Body of pancreas (tissue), 4 donors: Measurements from ENCODE around the gene RAB17. TPM values are rescaled to one million over a fixed set of nuclear protein-coding genes. Genes with fewer than 3 reads are reported as not detected.

Source experiments
- ATAC-seq: fragments of 150-250 bp; one replicate; pipeline ENCODE4 v1.9.1; 2016
- DNase-seq, 4 donors: peaks; one replicate each; pipeline ENCODE4 v3.0.0-alpha.2; 2019
- H3K27ac ChIP-seq, 4 donors: fragments of 200-600 bp; sonication (generic); 1 replicate in 3 of 4; 2 replicates in 1 of 4; pipeline versions ENCODE4 v1.5.1 to v1.6.1; 2016 to 2019; ENCODE audit warnings: mild to moderate bottlenecking in 1 of 4, mixed read lengths in 1 of 4, moderate library complexity in 1 of 4
- H3K27me3 ChIP-seq, 2 donors: fragments of 200-600 bp; sonication (generic); one replicate each; pipeline ENCODE4 v1.6.0; 2016; ENCODE audit warnings: mild to moderate bottlenecking in 1 of 2
- H3K36me3 ChIP-seq, 2 donors: fragments of 200-600 bp; sonication (generic); replicated peaks in 1 of 2; 2 replicates each; pipeline ENCODE4 v1.5.1; 2016; ENCODE audit warnings: low read depth in 2 of 2; ENCODE audit not compliant: insufficient read depth in 1 of 2
- H3K4me1 ChIP-seq: fragments of 200-600 bp; sonication (generic); one replicate; pipeline ENCODE4 v1.6.0; 2016
- H3K4me3 ChIP-seq, 2 donors: fragments of 200-600 bp; sonication (generic); 1 replicate in 1 of 2; 2 replicates in 1 of 2; pipeline ENCODE4 v1.5.1; 2016 to 2019
- H3K9me3 ChIP-seq, 3 donors: fragments of 200-600 bp; sonication (generic); 1 replicate in 2 of 3; 2 replicates in 1 of 3; pipeline ENCODE4 v1.5.1; 2016
- CTCF ChIP-seq, 7 experiments: fragments of 450-650 bp in 4 of 7; fragments of 200-600 bp in 3 of 7; sonication (generic) in 3 of 7; IDR thresholded peaks; one replicate each; pipeline ENCODE4 v1.5.1; 2016 to 2019; ENCODE audit warnings: antibody characterized with exemption in 7 of 7
- POLR2A ChIP-seq, 3 donors: fragments of 450-650 bp; IDR thresholded peaks; one replicate each; pipeline ENCODE4 v1.6.1; 2016; ENCODE audit warnings: antibody characterized with exemption in 3 of 3, mild to moderate bottlenecking in 2 of 3
- WGBS, 2 donors: methylation state at CpG; one replicate each; pipeline ENCODE4 v1.1.5; 2017; 5-methylcytosine and 5-hydroxymethylcytosine counted together
- intact Hi-C: fragments of 100-400 bp; cut with DNase I; formaldehyde crosslinking; loops from one replicate; pipeline ENCODE4 v1.15.1; 2023
- total RNA-seq, 2 donors: library from RNA; depleted of rRNA; stranded (reverse); fragments of >200 nt; gene quantifications; one replicate each; pipeline ENCODE4 v1.1.0, GENCODE V29; 2016

RAB17 gene
- total RNA-seq, 2 donors from 2014 or later: 35.3 to 38.9 TPM

GRCh38 chr2:237549216-237549615, 41.3 kb downstream of the RAB17 start:
- intact Hi-C loops: no loop called here
- DNase-seq (no peak), ATAC-seq (no peak)
- H3K36me3 ChIP-seq: no peaks in the 10 kb centered on the region
- TF ChIP-seq POLR2A (IDR thresholded peaks at IDR 0.05): no peak
- no peak for TF ChIP-seq CTCF (IDR thresholded peaks at IDR 0.05)
- no peak overlapping the region for H3K4me3 ChIP-seq
- H3K4me1 ChIP-seq: no peaks in the 10 kb centered on the region
- no peak overlapping the region for H3K27ac ChIP-seq
- 86% methylated on average over 6 to 8 of the region's 8 CpGs for WGBS, 2 donors
- no peaks in the 10 kb centered on the region for H3K27me3 ChIP-seq
- H3K9me3 ChIP-seq: no peaks in the 10 kb centered on the region

GRCh38 chr2:237547841-237548416, 42.6 kb downstream of the RAB17 start:
- Histone ChIP-seq H3K4me1 (no peaks in the 10 kb centered on the region), H3K27me3 (no peaks in the 10 kb centered on the region), H3K4me3 (no peak overlapping the region), H3K27ac (no peak overlapping the region), H3K9me3 (no peaks in the 10 kb centered on the region), H3K36me3 (no peaks in the 10 kb centered on the region)
- TF ChIP-seq CTCF (IDR thresholded peaks at IDR 0.05) (no peak), POLR2A (IDR thresholded peaks at IDR 0.05) (no peak)
- DNase-seq (no peak), ATAC-seq (no peak)
- 48 to 57% methylated on average over 4 to 11 of the region's 11 CpGs for WGBS, 2 donors
- intact Hi-C loops: no loop called here

- 81 to 96% methylated on average over 9 to 12 of the region's 13 CpGs for WGBS, 2 donors
- ATAC-seq (no peak), DNase-seq (no peak)
- TF ChIP-seq CTCF (IDR thresholded peaks at IDR 0.05) (no peak), POLR2A (IDR thresholded peaks at IDR 0.05) (no peak)
- H3K36me3 ChIP-seq: no peaks in the 10 kb centered on the region
- no peak overlapping the region for H3K27ac ChIP-seq
- H3K4me3 ChIP-seq: no peak overlapping the region
- no peaks in the 10 kb centered on the region for H3K27me3 ChIP-seq
- no peaks in the 10 kb centered on the region for H3K9me3 ChIP-seq
- intact Hi-C loops: no loop called here
- no peaks in the 10 kb centered on the region for H3K4me1 ChIP-seq
These were observed 43.6 kb downstream of the RAB17 start for GRCh38 chr2:237546876-237547395.

- H3K9me3 ChIP-seq: no peaks in the 10 kb centered on the region
- 74 to 88% methylated on average over 6 to 8 of the region's 8 CpGs for WGBS, 2 donors
- no peaks in the 10 kb centered on the region for H3K27me3 ChIP-seq
- DNase-seq: no peak
- no peak overlapping the region for H3K4me3 ChIP-seq
- H3K27ac ChIP-seq: no peak overlapping the region
- H3K4me1 ChIP-seq: no peaks in the 10 kb centered on the region
- TF ChIP-seq POLR2A (IDR thresholded peaks at IDR 0.05) (no peak), CTCF (IDR thresholded peaks at IDR 0.05) (no peak)
- ATAC-seq: no peak
- no peaks in the 10 kb centered on the region for H3K36me3 ChIP-seq
- intact Hi-C loops: no loop called here
These were observed 44.3 kb downstream of the RAB17 start for GRCh38 chr2:237546040-237546875.
